NK-92 treated with Interleukin-12 subunit alpha and Interleukin-12 subunit beta, amount 100 ng/mL, for 24 hours (cell line): ENCODE results near the gene MACROD2.

Experiments used
- DNase-seq: peaks from one replicate; lab custom pipeline; 2025; lab: John Stamatoyannopoulos, UW

MACROD2 gene

GRCh38 chr20:14710951-14711350, 715.6 kb downstream of the MACROD2 start:
- DNase-seq = no peak

DNA sequence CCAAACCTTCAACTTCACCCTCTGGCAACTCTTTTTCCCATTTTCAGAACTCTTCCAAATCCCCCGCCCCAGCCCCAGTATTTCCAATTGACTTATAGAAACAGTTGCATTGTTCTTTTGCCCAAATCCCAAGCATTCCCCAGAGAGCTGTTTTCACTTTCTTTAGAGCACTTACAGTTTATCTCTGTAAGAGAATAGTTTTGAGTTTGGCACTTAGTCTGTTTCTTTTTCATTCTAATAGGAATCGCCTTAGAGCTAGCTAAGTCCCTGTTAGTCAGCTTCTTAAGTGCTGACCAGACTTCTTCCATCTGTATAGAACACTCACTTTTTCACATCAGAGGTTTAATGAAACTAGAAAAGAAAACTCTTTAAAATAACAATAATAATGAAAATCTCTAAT, 716.3 kb downstream of the MACROD2 start:
- no peak for DNase-seq

- no peak for DNase-seq
These were observed 717.0 kb downstream of the MACROD2 start for GRCh38 chr20:14712302-14712739.

GRCh38 chr20:14715400-14715799, 720.1 kb downstream of the MACROD2 start:
- DNase-seq = no peak

GRCh38 chr20:14716351-14716801, 721.1 kb downstream of the MACROD2 start:
- no peak for DNase-seq

GRCh38 chr20:14717134-14717999, 722.1 kb downstream of the MACROD2 start:
- DNase-seq = no peak

DNA sequence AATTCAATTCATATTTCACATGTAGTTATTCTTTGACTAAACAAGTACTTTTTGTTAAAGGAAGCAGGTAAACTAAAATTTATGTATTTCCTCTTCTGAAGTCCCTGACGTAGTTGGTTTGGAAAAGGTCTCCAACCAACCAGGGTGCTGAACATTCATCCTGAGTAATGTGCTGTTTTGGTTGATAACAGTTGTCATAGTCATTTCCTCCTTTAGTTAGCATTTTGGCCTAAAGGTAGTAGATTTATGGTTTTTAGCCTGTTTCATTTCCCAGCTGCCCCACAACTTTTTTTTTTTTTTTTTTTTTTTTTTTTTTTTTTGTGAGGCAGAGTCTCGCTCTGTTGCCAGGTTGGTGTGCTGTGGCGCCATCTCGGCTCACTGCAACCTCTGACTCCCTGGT, 724.9 kb downstream of the MACROD2 start:
- no peak for DNase-seq

DNA sequence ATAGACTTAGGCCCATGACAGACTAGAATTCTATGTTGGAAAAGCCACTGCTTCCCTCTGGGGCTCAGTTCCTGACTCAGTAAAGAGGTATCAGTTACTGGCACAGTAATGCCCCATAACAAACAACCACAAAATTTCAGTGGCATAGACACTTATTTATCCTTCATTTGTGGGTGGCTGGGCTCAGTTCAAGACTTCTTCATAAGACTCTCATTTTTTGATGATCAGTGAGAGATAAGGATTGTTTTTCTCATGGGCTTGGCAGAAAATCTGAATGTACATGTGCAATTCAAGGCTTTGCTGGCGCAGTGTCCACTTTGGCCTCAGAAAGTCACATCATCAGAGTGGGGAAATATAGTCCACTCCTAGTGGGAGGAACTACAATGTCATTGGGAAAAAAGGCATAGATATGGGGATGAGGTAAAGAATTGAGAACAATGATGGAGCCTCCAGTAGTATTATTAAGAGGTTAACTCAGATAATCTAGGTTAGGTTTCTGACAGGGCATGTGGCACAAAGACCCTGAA, 726.7 kb downstream of the MACROD2 start:
- no peak for DNase-seq

DNA sequence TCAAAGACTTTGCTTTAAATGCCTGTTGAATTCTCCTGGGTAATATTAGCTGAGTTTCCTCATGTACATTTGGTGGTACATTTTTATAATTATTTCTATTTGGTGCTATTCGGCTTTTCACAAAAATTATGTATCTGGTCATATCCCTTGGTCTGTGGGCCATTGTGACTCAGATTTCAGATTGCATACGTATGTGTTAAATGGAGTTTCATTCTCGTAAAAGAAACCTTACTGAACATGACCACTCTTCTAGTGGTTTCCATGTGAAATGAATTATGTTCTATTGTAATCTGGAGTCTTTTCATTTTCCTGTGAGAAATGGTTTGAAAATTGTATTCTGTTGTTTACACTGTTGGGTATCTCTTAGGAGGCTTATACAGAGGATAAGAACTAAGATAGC, 728.3 kb downstream of the MACROD2 start:
- no peak for DNase-seq

- no peak for DNase-seq
These were observed 728.7 kb downstream of the MACROD2 start for GRCh38 chr20:14724036-14724435.

GRCh38 chr20:14724468-14724867, 729.2 kb downstream of the MACROD2 start:
- no peak for DNase-seq

DNA sequence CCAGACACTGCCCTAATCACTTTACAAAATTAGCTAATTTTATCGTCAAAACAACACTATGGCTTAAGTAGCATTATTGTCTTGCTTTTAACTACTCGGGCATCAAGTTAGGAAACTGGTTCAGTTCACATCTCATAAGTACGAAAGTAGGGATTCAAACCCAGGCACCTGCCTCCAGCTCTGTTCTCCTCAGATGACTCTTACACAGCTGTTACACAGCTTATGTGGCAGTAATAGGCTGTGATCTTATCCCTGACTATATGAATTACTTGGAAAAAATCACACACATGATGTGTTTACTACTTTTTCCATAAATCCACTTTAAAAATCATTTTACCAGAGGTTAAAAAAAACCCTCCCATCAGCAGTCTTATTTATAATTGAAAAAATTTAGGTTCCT, 731.3 kb downstream of the MACROD2 start:
- DNase-seq = no peak

GRCh38 chr20:14727485-14728150, 732.3 kb downstream of the MACROD2 start:
- no peak for DNase-seq

- DNase-seq = no peak
These were observed 734.1 kb downstream of the MACROD2 start for GRCh38 chr20:14729390-14729789.

DNA sequence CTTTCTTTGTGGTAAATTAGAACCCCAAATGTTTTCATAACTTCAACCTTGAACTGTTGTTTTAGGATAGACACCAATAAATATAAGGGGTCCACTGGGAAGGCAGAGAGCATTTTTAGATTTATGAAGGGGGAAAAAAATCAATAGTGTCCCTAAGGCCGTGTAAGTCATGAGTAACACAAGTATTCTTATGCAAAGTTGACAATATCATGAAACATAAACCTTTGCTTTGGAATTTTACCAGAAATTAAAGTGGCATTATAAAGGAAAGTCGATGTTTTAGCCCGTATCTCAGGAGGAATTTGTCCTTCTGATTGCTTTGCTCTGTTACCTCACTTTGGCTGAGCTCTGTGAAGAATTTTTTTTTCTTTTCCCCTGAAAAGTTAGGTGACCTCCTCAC, 737.0 kb downstream of the MACROD2 start:
- DNase-seq = no peak

- DNase-seq = no peak
These were observed 737.7 kb downstream of the MACROD2 start for GRCh38 chr20:14732996-14733395.

GRCh38 chr20:14740380-14740779, 745.1 kb downstream of the MACROD2 start:
- DNase-seq = no peak

GRCh38 chr20:14741616-14742015, 746.3 kb downstream of the MACROD2 start:
- no peak for DNase-seq

DNA sequence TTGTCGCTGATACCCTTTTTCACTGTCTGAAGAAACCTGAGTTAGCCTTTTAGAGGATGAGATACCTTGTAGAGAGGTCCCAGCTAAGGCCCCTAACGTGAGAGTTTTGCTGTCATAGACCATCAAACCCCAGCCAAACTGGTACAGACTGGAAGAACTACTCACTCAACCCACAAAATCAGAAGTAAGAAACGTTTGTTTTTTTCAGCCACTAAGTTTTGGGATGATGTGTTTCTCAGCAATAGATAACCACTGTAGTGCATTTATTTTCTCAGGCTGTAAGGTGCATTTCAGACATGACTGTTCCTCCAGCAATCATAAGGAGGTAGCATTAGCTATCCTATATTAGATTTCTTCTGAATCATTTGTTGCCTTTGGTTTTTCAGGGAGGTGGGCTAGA, 749.4 kb downstream of the MACROD2 start:
- DNase-seq = no peak

- DNase-seq = no peak
These were observed 750.5 kb downstream of the MACROD2 start for GRCh38 chr20:14745830-14746229.

DNA sequence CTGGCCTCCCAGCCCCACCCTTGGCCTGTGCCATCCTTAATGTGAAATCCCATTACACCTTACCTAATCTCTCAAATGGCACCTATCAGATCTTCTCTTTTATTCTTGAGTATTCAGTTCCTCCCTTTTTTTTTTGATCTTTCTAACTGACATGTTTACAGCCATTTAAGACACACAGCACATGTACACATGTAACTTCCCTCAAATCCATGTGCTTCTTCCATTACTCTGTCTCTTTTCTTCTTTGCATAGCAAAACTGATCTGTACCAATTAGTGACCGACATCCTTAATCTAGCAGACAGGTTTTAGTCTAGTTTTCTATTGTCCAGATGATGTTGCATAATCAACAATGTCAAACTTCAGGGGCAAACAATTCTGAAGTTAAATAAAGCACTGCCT, 755.9 kb downstream of the MACROD2 start:
- DNase-seq = no peak

DNA sequence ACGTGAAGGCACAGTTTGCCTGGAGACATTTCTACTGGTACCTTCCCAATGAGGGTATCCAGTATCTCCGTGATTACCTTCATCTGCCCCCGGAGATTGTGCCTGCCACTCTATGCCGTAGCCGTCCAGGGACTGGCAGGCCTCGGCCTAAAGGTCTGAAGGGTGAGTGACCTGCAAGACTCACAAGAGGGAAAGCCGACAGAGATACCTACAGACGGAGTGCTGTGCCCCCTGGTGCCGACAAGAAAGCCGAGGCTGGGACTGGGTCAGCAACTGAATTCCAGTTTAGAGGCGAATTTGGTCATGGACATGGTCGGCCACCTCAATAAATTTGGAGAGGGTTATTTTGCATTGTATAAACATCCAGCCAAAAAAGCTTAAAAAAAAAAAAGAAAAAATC, 762.4 kb downstream of the MACROD2 start:
- no peak for DNase-seq

GRCh38 chr20:14758356-14758755, 763.0 kb downstream of the MACROD2 start:
- no peak for DNase-seq
